K562 (cell line): ENCODE results near the gene CCNL1. TPM values are rescaled to one million over a fixed set of nuclear protein-coding genes. Genes with fewer than 3 reads are reported as not detected.
A peak's percentile ranks its signal among the peaks of the same experiment; 100 is the strongest.

Experiments used
- ATAC-seq: fragments of 200-7000 bp; cut with Tn5 transposase; 3 replicates; pipeline ENCODE4 v1.9.1; 2020; ENCODE audit warnings: moderate library complexity
- BruUV-seq: library from RNA; stranded (reverse); fragments of 400-500 nt; replicated peaks from 2 replicates; lab custom pipeline; 2021; lab: Mats Ljungman, UMichigan
- CTCF ChIA-PET: fragments of 300-600 bp; formaldehyde crosslinking; extraction: SDS; loops from one replicate; lab custom pipeline; 2021; ENCODE audit warnings: low intra/inter-chr PET ratio; lab: Yijun Ruan, JAX
- POLR2A ChIA-PET: fragments of 300-600, 350-650 bp; sonication (Branson Sonifier 250); formaldehyde crosslinking; extraction: SDS; loops from one replicate; lab custom pipeline; 2021; ENCODE audit warnings: antibody characterized with exemption, inconsistent platforms; lab: Yijun Ruan, JAX
- DNase-seq, 4 experiments: peaks; one replicate each; pipeline versions ENCODE4 v3.0.0 to v3.0.0-alpha.2; 2011 to 2018; ENCODE audit warnings: low spot score in 3 of 4, mixed read lengths in 3 of 4; ENCODE audit errors: extremely low read depth in 1 of 4
- FAIRE-seq: peaks from 2 replicates; lab custom pipeline; 2011; peaks lifted over from hg19 to GRCh38; lab: Jason Lieb, UNC
- H2AFZ ChIP-seq: 2 replicates; pipeline ENCODE4 v1.6.0; 2011; ENCODE audit warnings: low read depth, low read length, control low read depth, inconsistent platforms
- H3K27ac ChIP-seq: fragments of 200-600 bp; 3 replicates; pipeline ENCODE4 v1.8.0; 2011; ENCODE audit warnings: low read depth, mild to moderate bottlenecking, control low read depth, inconsistent platforms, low read length, moderate library complexity, mixed read lengths; ENCODE audit errors: extremely low read depth
- H3K27me3 ChIP-seq, 2 experiments: fragments of 300-600 bp in 1 of 2; 2 replicates in 1 of 2; 3 replicates in 1 of 2; pipeline versions ENCODE4 v1.6.0 to v1.8.0; 2011; ENCODE audit warnings: inconsistent platforms in 2 of 2, low read length in 2 of 2, mild to moderate bottlenecking in 1 of 2, mixed read lengths in 1 of 2, moderate library complexity in 1 of 2; ENCODE audit not compliant: control insufficient read depth in 2 of 2, insufficient read depth in 2 of 2
- H3K36me3 ChIP-seq: fragments of 300-600 bp; 3 replicates; pipeline ENCODE4 v1.8.0; 2011; ENCODE audit warnings: mild to moderate bottlenecking, low read length, inconsistent platforms; ENCODE audit not compliant: control insufficient read depth, insufficient read depth
- H3K4me1 ChIP-seq, 2 experiments: fragments of 200-600 bp in 1 of 2; replicated peaks in 1 of 2; 2 replicates in 1 of 2; 3 replicates in 1 of 2; pipeline versions ENCODE4 v1.5.1 to v1.8.0; 2011; ENCODE audit warnings: inconsistent platforms in 2 of 2, low read length in 2 of 2, mild to moderate bottlenecking in 1 of 2, mixed read lengths in 1 of 2, moderate library complexity in 1 of 2; ENCODE audit not compliant: control insufficient read depth in 2 of 2, insufficient read depth in 2 of 2
- H3K4me2 ChIP-seq: 2 replicates; pipeline ENCODE4 v1.6.1; 2011; ENCODE audit warnings: low read length, control low read depth, inconsistent platforms, mixed read lengths; ENCODE audit not compliant: insufficient read depth
- H3K4me3 ChIP-seq: fragments of 200-600 bp; sonication (generic), shearing (Covaris generic); 2 replicates; pipeline ENCODE4 v1.5.1; 2016; ENCODE audit warnings: control low read depth, inconsistent platforms
- H3K79me2 ChIP-seq: fragments of 200-600 bp; 3 replicates; pipeline ENCODE4 v1.8.0; 2011; ENCODE audit warnings: low read length, inconsistent platforms; ENCODE audit not compliant: control insufficient read depth, insufficient read depth
- H3K9ac ChIP-seq, 2 experiments: 2 replicates each; pipeline versions ENCODE4 v1.6.0 to v1.6.1; 2011; ENCODE audit warnings: low read depth in 2 of 2, low read length in 2 of 2, control low read depth in 1 of 2, inconsistent platforms in 1 of 2, mild to moderate bottlenecking in 1 of 2, mixed read lengths in 1 of 2; ENCODE audit not compliant: insufficient read depth in 1 of 2
- H3K9me1 ChIP-seq: one replicate; pipeline ENCODE4 v1.6.0; 2011; ENCODE audit warnings: inconsistent platforms, mild to moderate bottlenecking, low read length, moderate library complexity; ENCODE audit not compliant: control insufficient read depth, insufficient read depth
- H3K9me3 ChIP-seq: replicated peaks from 2 replicates; pipeline ENCODE4 v1.5.1; 2011; ENCODE audit warnings: low read depth, low read length, inconsistent platforms; ENCODE audit not compliant: control insufficient read depth, insufficient read depth
- H4K20me1 ChIP-seq: replicated peaks from 2 replicates; pipeline ENCODE4 v1.6.1; 2011; ENCODE audit warnings: low read length, inconsistent platforms, mixed read lengths; ENCODE audit not compliant: control insufficient read depth, insufficient read depth
- ELF1 ChIP-seq: fragments of 200-800 bp; sonication (Bioruptor generic); IDR thresholded peaks from 2 replicates; pipeline ENCODE4 v1.6.1; 2016; ENCODE audit warnings: missing genetic modification characterization, missing compliant biosample characterization
- HNRNPK ChIP-seq: fragments of 200-400 bp; formaldehyde crosslinking; IDR thresholded peaks from one replicate; pipeline ENCODE4 v1.6.1; 2018; ENCODE audit warnings: mild to moderate bottlenecking, low read depth, low read length; ENCODE audit not compliant: poor library complexity, severe bottlenecking
- MXI1 ChIP-seq: IDR thresholded peaks from 2 replicates; pipeline ENCODE4 v1.6.1; 2011; ENCODE audit warnings: low read depth, mild to moderate bottlenecking, improper control_type of control experiment, low read length
- NR2C1 ChIP-seq, 2 experiments: fragments of 450-650 bp; IDR thresholded peaks; 2 replicates each; pipeline ENCODE4 v1.6.1; 2017; ENCODE audit warnings: mild to moderate bottlenecking in 2 of 2, antibody characterized with exemption in 1 of 2, inconsistent platforms in 1 of 2, missing compliant biosample characterization in 1 of 2, missing genetic modification characterization in 1 of 2
- NR2C2 ChIP-seq, 2 experiments: fragments of 200-800 bp in 1 of 2; sonication (Bioruptor generic) in 1 of 2; sonication (generic) in 1 of 2; formaldehyde crosslinking in 1 of 2; IDR thresholded peaks; 2 replicates each; pipeline versions ENCODE4 v1.6.1 to v1.8.0; 2016 to 2022; ENCODE audit warnings: mild to moderate bottlenecking in 1 of 2, missing compliant biosample characterization in 1 of 2, missing genetic modification characterization in 1 of 2, missing genetic modification reagents in 1 of 2
- NR4A1 ChIP-seq, 2 experiments: fragments of 250-450 bp in 1 of 2; fragments of 450-650 bp in 1 of 2; sonication (Bioruptor Pico) in 1 of 2; IDR thresholded peaks; 2 replicates each; pipeline versions ENCODE4 v1.4.0 to v1.6.1; 2016 to 2020; ENCODE audit warnings: mild to moderate bottlenecking in 2 of 2, missing compliant biosample characterization in 1 of 2, missing genetic modification characterization in 1 of 2, moderate library complexity in 1 of 2
- TFAM ChIP-seq: fragments of 250-450 bp; sonication (Bioruptor Pico); conservative IDR thresholded peaks from 2 replicates; pipeline ENCODE4 v1.5.0; 2021; ENCODE audit warnings: mild to moderate bottlenecking, moderate library complexity
- TOE1 ChIP-seq, 2 experiments: fragments of 450-650 bp in 1 of 2; sonication (generic) in 1 of 2; formaldehyde crosslinking in 1 of 2; IDR thresholded peaks; 2 replicates each; pipeline versions ENCODE4 v1.7.1 to v1.8.0; 2016 to 2022; ENCODE audit warnings: borderline replicate concordance in 2 of 2, mild to moderate bottlenecking in 2 of 2, antibody characterized with exemption in 1 of 2, inconsistent platforms in 1 of 2, low read depth in 1 of 2, missing genetic modification reagents in 1 of 2, moderate library complexity in 1 of 2
- ZNF197 ChIP-seq: fragments of 200-800 bp; sonication (Bioruptor generic); IDR thresholded peaks from 2 replicates; pipeline ENCODE4 v1.6.1; 2016; ENCODE audit warnings: low read depth, missing genetic modification characterization, missing compliant biosample characterization
- ZNF23 ChIP-seq: fragments of 250-450 bp; sonication (Bioruptor Pico); IDR thresholded peaks from 2 replicates; pipeline ENCODE4 v1.4.0; 2020; ENCODE audit warnings: mild to moderate bottlenecking
- WGBS: fragments of 100-300 bp; shearing (Covaris generic); methylation state at CpG from one replicate; pipeline ENCODE4 v1.1.6; 2016; ENCODE audit warnings: low coverage, mixed read lengths; ENCODE audit not compliant: insufficient coverage; ENCODE audit errors: missing lambda C conversion rate; 5-methylcytosine and 5-hydroxymethylcytosine counted together
- in situ Hi-C: fragments of 300-500 bp; cut with MboI; formaldehyde crosslinking; loops from 4 replicates; pipeline ENCODE4 v1.15.0; 2018; ENCODE audit warnings: inconsistent platforms, mixed read lengths
- intact Hi-C: fragments of 100-400 bp; cut with micrococcal nuclease; formaldehyde crosslinking; loops from 2 replicates; pipeline ENCODE4 v1.14.2; 2022
- polyA plus RNA-seq, 8 experiments: library from polyadenylated mRNA; depleted of rRNA in 4 of 8; stranded (reverse) in 5 of 8; unstranded in 3 of 8; fragments of >200 nt; fragmentation: Nextera tagmentation in 2 of 8; fragmentation: Illumina TruSeq in 1 of 8; extraction: Ambion mirVana in 2 of 8; extraction: Trizol in 1 of 8; gene quantifications; 2 replicates each; pipeline versions ENCODE4 v1.2.1 to v1.2.3, GENCODE V29; 2011 to 2014; ENCODE audit warnings: inconsistent platforms in 1 of 8, missing spikeins in 1 of 8
- total RNA-seq, 7 experiments: library from RNA; depleted of rRNA in 6 of 7; stranded (reverse); fragments of >200 nt in 6 of 7; fragmentation: Illumina TruSeq in 2 of 7; extraction: Trizol in 2 of 7; gene quantifications; 2 replicates each; pipeline versions ENCODE4 v1.2.1 to v1.2.3, GENCODE V29; 2011 to 2021; ENCODE audit warnings: low replicate concordance in 1 of 7
- TF ChIP-seq, protein P1 (sequence below): fragments of 450-650 bp; IDR thresholded peaks from 2 replicates; pipeline ENCODE4 v1.6.1; 2016

The CCNL1 gene
- total and polyA plus RNA-seq, 9 of the 15 experiments (the other 6 are each of a cell fraction or from before 2014, with no cell fraction given) = 16.1 to 186 (median 132) TPM

DNA sequence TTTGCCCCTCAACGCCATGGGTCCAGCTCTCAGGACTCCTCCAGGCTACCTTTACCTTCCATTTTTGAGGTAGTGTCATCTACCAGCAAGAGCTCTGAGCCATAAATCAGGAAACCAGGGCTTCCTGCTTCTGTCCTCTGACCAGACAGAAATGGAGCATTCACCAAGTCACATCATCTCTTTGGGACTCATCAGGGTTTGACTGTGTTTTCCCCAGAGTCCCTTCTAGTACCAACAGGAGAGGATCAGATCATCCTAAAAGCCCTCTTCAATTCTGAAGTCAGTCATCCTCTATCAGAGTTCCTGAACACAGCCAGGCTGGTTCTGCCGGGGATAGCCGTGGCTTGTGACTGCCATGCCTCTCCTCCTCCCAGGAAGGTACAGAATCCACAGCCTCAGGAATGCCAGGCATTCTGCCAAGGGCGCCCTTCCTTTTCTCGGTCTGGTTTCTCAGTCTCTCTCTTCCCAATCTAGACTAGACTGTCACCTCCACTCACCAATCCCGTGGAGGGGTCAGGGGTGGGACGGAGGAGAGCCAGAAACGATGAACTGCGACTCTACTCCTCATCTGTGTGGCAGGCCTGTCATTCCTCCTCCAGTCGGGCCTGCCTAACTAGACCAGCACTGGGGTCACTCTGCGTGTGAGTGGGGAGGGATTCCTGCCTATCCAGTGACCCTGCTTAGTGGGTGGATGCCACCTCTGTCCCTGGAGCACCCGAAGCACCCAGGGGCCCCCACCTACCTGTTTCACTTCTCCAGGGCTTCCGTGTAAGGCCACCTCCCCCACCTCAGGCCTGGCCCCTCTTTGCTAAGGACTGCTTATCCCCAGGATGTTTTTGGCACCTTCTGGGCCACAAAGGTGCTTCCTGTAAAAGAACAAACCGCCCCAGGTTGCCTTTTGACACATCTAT is 30.9 kb downstream of the CCNL1 start:
- Histone ChIP-seq H3K9me3 (no peaks in the 10 kb centered on the region), H3K36me3 (no peaks in the 10 kb centered on the region), H3K4me2 (peak overlapping the region; percentile 38), H2AFZ (peak overlapping the region; percentile 92), H3K27me3 (no peaks in the 10 kb centered on the region), H3K27ac (peak overlapping the region; percentile 40; the same call in 1 of the 3 replicates), H3K9me1 (no peaks in the 10 kb centered on the region), H3K4me1 (peaks cover 27 to 59% of the 10 kb centered on the region in 2 experiments), H4K20me1 (no peaks in the 10 kb centered on the region), H3K4me3 (no peak overlapping the region), H3K79me2 (no peaks in the 10 kb centered on the region), H3K9ac (peak overlapping the region; percentile 15 to 17; a peak in 1 of 4 replicates)
- DNase-seq (peak in 1 of 4 experiments; percentile 14), FAIRE-seq (no peak), ATAC-seq (peak; percentile 14; the same call in 2 of the 3 replicates)
- WGBS = 59% methylated on average over 12 of the region's 14 CpGs
- CTCF ChIA-PET = no interaction called here
- BruUV-seq = no TSS peak
- in situ Hi-C loops (loop anchor here (25.0 kb wide), 1 partner anchor 592 kb away; no protein-coding TSS in a partner anchor), intact Hi-C loops (loop anchor here (1.0 to 2.0 kb wide), 2 partner anchors 20 to 40 kb away; no protein-coding TSS in a partner anchor)
- POLR2A ChIA-PET = interaction anchor here (1.0 to 4.4 kb wide), 4 partner anchors 13 to 40 kb away, joined by 3 to 23 read pairs (median 4); no protein-coding TSS in a partner anchor
- TF ChIP-seq TFAM (no peak), NR2C1 (IDR thresholded peaks at IDR 0.05) (no peak), NR2C1 (tag; IDR thresholded peaks at IDR 0.05) (no peak), ELF1 (0 out of 2 replicates have a peak, but pooled peaks have one; percentile 26), ZNF23 (CRISPR knock-in tag) (no peak), ZNF197 (CRISPR knock-in tag) (no peak), HNRNPK (no peak), NR4A1 (CRISPR knock-in tag; IDR thresholded peaks at IDR 0.05) (no peak), NR4A1 (tag; IDR thresholded peaks at IDR 0.05) (0 out of 2 replicates have a peak, but pooled peaks have one; percentile 14), MXI1 (no peak), TOE1 (IDR thresholded peaks at IDR 0.05; ENCODE audit: borderline replicate concordance) (0 out of 2 replicates have a peak, but pooled peaks have one; percentile 8), TOE1 (CRISPR knock-in tag; IDR thresholded peaks at IDR 0.05; ENCODE audit: borderline replicate concordance, low read depth) (no peak), NR2C2 (CRISPR knock-in tag; IDR thresholded peaks at IDR 0.05) (no peak), NR2C2 (tag; IDR thresholded peaks at IDR 0.05) (peak; percentile 39; the same call in 1 of the 2 replicates)
- TF ChIP-seq, protein P1, sequence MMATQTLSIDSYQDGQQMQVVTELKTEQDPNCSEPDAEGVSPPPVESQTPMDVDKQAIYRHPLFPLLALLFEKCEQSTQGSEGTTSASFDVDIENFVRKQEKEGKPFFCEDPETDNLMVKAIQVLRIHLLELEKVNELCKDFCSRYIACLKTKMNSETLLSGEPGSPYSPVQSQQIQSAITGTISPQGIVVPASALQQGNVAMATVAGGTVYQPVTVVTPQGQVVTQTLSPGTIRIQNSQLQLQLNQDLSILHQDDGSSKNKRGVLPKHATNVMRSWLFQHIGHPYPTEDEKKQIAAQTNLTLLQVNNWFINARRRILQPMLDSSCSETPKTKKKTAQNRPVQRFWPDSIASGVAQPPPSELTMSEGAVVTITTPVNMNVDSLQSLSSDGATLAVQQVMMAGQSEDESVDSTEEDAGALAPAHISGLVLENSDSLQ = peak; percentile 54; the same call in 1 of the 2 replicates
